ENCODE results near the gene KIAA0513.

GRCh38 chr16:85081038-85081437, 53.4 kb downstream of the KIAA0513 start:
- TF ChIP-seq, protein P1, sequence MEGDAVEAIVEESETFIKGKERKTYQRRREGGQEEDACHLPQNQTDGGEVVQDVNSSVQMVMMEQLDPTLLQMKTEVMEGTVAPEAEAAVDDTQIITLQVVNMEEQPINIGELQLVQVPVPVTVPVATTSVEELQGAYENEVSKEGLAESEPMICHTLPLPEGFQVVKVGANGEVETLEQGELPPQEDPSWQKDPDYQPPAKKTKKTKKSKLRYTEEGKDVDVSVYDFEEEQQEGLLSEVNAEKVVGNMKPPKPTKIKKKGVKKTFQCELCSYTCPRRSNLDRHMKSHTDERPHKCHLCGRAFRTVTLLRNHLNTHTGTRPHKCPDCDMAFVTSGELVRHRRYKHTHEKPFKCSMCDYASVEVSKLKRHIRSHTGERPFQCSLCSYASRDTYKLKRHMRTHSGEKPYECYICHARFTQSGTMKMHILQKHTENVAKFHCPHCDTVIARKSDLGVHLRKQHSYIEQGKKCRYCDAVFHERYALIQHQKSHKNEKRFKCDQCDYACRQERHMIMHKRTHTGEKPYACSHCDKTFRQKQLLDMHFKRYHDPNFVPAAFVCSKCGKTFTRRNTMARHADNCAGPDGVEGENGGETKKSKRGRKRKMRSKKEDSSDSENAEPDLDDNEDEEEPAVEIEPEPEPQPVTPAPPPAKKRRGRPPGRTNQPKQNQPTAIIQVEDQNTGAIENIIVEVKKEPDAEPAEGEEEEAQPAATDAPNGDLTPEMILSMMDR (IDR thresholded peaks at IDR 0.05) = no peak
- TF ChIP-seq POLR2A (IDR thresholded peaks at IDR 0.05) = no peak

All from body of pancreas (tissue), 4 donors.